Colonic mucosa (tissue), 4 donors: Measurements from ENCODE around the gene SYNDIG1L. TPM values are rescaled to one million over a fixed set of nuclear protein-coding genes. Genes with fewer than 3 reads are reported as not detected.

ENCODE experiments used
- DNase-seq: peaks from one replicate; pipeline ENCODE4 v3.0.0-alpha.2; 2020
- H3K27ac ChIP-seq: fragments of 200-600 bp; one replicate; pipeline ENCODE4 v1.8.0; 2021
- H3K27me3 ChIP-seq: fragments of 200-600 bp; one replicate; pipeline ENCODE4 v1.8.0; 2021
- H3K36me3 ChIP-seq: fragments of 200-600 bp; one replicate; pipeline ENCODE4 v1.8.0; 2021
- H3K4me1 ChIP-seq: fragments of 200-600 bp; one replicate; pipeline ENCODE4 v1.8.0; 2021; ENCODE audit warnings: mild to moderate bottlenecking
- H3K4me3 ChIP-seq: fragments of 200-600 bp; one replicate; pipeline ENCODE4 v1.8.0; 2021
- H3K9ac ChIP-seq, 2 donors: one replicate each; pipeline ENCODE4 v1.7.0; 2013; ENCODE audit warnings: control low read depth in 2 of 2, low read depth in 2 of 2, low read length in 2 of 2
- H3K9me3 ChIP-seq: fragments of 200-600 bp; one replicate; pipeline ENCODE4 v1.8.0; 2021
- intact Hi-C: fragments of 100-400 bp; cut with DNase I; formaldehyde crosslinking; loops from one replicate; pipeline ENCODE4 v1.14.1; 2022
- total RNA-seq, 2 donors: library from RNA; stranded (reverse); fragmentation: NEBNext Ultra II Directional in 1 of 2; extraction: Animal tissue kit (Norgen Biotek cat#: 25700) in 1 of 2; gene quantifications; one replicate each; pipeline ENCODE4 v1.2.1, GENCODE V29; 2021
- TF ChIP-seq, protein P1 (sequence below): fragments of 200-600 bp; IDR thresholded peaks from one replicate; pipeline ENCODE4 v1.8.0; 2022; ENCODE audit warnings: antibody characterized with exemption, mild to moderate bottlenecking
- donor health status: healthy.
- donor health status: DM: no; HTN: no; CAD: no.
- donor health status: DM: no; HTN: no; CAD: no.

The SYNDIG1L gene
- total RNA-seq, 2 donors from 2014 or later, result 0.24 TPM; not detected in 1

DNA sequence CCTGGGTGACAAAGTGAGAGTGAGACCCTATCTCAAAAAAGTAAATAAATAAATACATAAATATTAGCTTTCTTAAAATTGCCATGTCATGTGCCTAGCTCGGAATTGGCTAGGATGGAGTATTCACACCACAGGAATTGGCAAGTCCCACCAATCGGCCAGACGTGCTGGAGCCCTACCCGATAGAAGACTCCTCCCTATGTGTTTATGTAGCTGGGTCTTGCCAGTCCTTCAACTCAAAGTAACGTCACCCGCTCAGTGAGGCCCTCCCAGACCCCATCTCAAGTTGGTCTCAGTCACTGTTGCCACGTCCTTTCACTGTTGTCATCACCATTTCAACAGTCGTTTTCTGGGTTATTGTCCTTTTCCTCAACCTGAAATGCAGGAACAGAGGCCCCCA lies 57.6 kb downstream of the SYNDIG1L start:
- Histone ChIP-seq H3K27ac (no peak overlapping the region), H3K27me3 (no peaks in the 10 kb centered on the region), H3K4me1 (no peaks in the 10 kb centered on the region), H3K36me3 (no peaks in the 10 kb centered on the region), H3K9ac (no peak overlapping the region), H3K4me3 (no peak overlapping the region), H3K9me3 (no peaks in the 10 kb centered on the region)
- intact Hi-C loops, result no loop called here
- TF ChIP-seq, protein P1, sequence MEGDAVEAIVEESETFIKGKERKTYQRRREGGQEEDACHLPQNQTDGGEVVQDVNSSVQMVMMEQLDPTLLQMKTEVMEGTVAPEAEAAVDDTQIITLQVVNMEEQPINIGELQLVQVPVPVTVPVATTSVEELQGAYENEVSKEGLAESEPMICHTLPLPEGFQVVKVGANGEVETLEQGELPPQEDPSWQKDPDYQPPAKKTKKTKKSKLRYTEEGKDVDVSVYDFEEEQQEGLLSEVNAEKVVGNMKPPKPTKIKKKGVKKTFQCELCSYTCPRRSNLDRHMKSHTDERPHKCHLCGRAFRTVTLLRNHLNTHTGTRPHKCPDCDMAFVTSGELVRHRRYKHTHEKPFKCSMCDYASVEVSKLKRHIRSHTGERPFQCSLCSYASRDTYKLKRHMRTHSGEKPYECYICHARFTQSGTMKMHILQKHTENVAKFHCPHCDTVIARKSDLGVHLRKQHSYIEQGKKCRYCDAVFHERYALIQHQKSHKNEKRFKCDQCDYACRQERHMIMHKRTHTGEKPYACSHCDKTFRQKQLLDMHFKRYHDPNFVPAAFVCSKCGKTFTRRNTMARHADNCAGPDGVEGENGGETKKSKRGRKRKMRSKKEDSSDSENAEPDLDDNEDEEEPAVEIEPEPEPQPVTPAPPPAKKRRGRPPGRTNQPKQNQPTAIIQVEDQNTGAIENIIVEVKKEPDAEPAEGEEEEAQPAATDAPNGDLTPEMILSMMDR, result no peak
- no peak for DNase-seq

GRCh38 chr14:74368026-74368425 lies 58.0 kb downstream of the SYNDIG1L start:
- intact Hi-C loops, result no loop called here
- no peak overlapping the region for H3K27ac ChIP-seq
- no peak for DNase-seq
- H3K27me3 ChIP-seq, result no peaks in the 10 kb centered on the region
- H3K4me3 ChIP-seq, result no peak overlapping the region
- no peaks in the 10 kb centered on the region for H3K4me1 ChIP-seq
- H3K9ac ChIP-seq, result no peak overlapping the region
- TF ChIP-seq, protein P1, result no peak
- no peaks in the 10 kb centered on the region for H3K9me3 ChIP-seq
- no peaks in the 10 kb centered on the region for H3K36me3 ChIP-seq

DNA sequence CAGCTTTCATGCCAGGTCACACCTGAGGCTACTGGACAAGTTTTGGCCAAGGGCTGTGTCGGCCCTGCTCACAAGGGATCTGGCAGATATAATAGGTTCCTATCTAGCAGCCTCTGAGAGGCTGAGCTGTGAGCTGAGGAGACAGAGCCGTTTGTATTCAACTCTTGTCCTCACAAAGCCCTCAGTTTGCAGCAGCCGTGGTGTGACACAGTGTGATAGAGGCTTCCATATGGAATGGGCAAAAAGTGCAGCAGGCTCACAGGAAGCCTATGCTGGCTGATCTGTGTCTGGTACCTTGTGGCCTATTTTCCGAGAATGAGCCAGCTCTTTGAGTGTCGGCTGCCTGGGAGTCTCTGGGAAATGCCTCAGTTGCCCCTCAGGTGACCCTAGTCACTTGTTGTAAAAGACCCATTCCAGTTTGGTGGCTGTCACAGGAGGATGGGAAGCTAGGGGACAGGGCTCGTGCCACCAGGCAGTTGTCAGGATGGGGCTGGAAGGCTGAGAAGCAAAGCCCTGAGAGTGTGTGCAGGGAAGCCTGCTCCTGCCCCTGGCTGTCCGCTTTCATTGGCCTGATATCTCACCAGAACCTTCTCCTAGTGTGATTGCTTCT lies 61.6 kb downstream of the SYNDIG1L start:
- TF ChIP-seq, protein P1, result no peak
- intact Hi-C loops, result no loop called here
- Histone ChIP-seq H3K9me3 (no peaks in the 10 kb centered on the region), H3K4me1 (no peaks in the 10 kb centered on the region), H3K4me3 (no peak overlapping the region), H3K27me3 (no peaks in the 10 kb centered on the region), H3K27ac (no peak overlapping the region), H3K36me3 (no peaks in the 10 kb centered on the region), H3K9ac (no peak overlapping the region)
- no peak for DNase-seq

DNA sequence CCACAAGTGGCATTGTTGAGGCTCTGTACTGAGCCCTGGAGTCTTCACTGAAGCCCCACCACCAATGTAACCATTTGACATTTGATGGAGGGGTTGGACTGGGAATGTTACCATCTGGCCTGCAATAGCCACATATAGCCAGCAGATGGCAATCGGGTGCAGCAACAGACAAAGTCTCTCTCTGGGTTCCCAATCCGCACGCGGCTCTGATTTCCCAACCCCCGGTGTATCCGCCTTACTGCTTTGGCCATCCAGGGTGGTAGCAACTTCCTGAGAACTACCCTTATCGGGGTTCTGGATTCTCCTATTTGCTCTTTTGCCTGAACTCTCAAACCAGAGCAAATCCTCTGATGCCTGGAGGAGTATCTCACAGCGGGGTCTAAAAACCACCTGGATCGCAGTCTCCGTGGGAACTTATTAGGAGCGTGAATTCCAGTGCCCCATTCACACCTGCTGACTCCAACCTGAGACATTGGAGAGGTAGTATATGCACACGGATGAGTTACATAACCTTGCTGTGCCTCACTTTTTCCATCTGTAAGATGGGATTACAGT lies 63.6 kb downstream of the SYNDIG1L start:
- Histone ChIP-seq H3K9ac (no peak overlapping the region), H3K27ac (no peak overlapping the region), H3K4me3 (no peak overlapping the region), H3K4me1 (no peaks in the 10 kb centered on the region), H3K27me3 (no peaks in the 10 kb centered on the region), H3K36me3 (no peaks in the 10 kb centered on the region), H3K9me3 (no peaks in the 10 kb centered on the region)
- DNase-seq, result peak; percentile 75
- TF ChIP-seq, protein P1, result peak; percentile 88
- intact Hi-C loops, result loop anchor here (2.0 kb wide), 2 partner anchors 116 to 250 kb away; partner anchors contain the start of gene LTBP2

DNA sequence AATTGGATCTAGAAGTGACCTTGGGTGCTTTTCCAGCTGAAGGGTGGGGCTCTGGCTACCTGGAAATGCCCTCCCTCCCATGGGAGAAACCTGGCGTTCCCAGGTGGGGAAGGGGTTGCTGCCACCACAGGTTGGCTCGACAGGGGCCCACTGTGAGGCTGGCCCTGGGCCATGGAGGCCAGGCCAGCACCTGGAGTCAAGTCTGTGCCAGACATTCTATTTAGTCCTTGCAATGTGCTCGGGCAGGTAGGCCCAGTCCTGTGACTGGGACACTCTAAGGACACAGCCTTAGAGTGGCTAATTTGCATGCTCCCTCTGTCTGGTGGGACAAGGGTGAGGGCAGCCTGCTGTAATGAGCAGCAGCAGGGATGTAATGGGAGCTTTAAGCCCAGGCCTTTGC lies 65.8 kb downstream of the SYNDIG1L start:
- intact Hi-C loops, result no loop called here

More for the DNA sequence above, 65.8 kb downstream of the SYNDIG1L start:
- TF ChIP-seq, protein P1, result no peak
- DNase-seq, result no peak
- Histone ChIP-seq H3K4me3 (no peak overlapping the region), H3K9ac (no peak overlapping the region), H3K27ac (no peak overlapping the region), H3K36me3 (no peaks in the 10 kb centered on the region), H3K4me1 (no peaks in the 10 kb centered on the region), H3K9me3 (no peaks in the 10 kb centered on the region), H3K27me3 (no peaks in the 10 kb centered on the region)
